OCI-LY3 (cell line): Measurements from ENCODE around the gene ANKS1B.

ENCODE experiments used
- EZH2phosphoT487 ChIP-seq: fragments of 200-600 bp; shearing (Covaris generic); IDR thresholded peaks from 2 replicates; pipeline ENCODE4 v1.6.1; 2018; ENCODE audit warnings: antibody characterized with exemption, mixed run types, low read depth
- TF ChIP-seq, protein P1 (sequence below): fragments of 200-600, 300-600 bp; sonication (generic); IDR thresholded peaks from 2 replicates; pipeline ENCODE4 v1.5.1; 2014; ENCODE audit warnings: antibody characterized with exemption, low read length, low read depth

DNA sequence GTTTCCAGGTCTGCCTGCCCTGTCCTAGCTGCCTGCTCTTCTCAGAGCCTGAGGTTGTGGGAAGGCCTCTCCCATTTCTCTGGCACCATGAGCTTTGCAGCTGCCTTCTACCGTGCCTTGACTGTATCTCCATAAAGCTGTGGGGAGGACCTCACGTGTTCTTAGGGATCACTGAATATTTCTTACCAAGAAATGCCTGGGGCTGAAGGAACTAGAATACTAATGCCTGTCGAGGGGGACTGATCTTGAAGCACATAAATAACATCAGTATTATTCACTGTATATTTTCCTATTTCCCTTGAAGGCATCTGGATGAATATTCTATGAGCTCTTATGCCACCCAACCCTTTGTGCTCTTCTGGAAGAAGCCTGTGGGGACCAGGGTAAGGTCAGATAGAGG is 1236.3 kb downstream of the ANKS1B start:
- TF ChIP-seq, protein P1, sequence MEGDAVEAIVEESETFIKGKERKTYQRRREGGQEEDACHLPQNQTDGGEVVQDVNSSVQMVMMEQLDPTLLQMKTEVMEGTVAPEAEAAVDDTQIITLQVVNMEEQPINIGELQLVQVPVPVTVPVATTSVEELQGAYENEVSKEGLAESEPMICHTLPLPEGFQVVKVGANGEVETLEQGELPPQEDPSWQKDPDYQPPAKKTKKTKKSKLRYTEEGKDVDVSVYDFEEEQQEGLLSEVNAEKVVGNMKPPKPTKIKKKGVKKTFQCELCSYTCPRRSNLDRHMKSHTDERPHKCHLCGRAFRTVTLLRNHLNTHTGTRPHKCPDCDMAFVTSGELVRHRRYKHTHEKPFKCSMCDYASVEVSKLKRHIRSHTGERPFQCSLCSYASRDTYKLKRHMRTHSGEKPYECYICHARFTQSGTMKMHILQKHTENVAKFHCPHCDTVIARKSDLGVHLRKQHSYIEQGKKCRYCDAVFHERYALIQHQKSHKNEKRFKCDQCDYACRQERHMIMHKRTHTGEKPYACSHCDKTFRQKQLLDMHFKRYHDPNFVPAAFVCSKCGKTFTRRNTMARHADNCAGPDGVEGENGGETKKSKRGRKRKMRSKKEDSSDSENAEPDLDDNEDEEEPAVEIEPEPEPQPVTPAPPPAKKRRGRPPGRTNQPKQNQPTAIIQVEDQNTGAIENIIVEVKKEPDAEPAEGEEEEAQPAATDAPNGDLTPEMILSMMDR, result no peak
- no peak for TF ChIP-seq EZH2phosphoT487
